Measurements from ENCODE around the gene DGKZ. TPM values are rescaled to one million over a fixed set of nuclear protein-coding genes. Genes with fewer than 3 reads are reported as not detected.

Gene DGKZ
- total and polyA plus RNA-seq, 2 of the 13 experiments (the other 11 are each of a cell fraction or from before 2014, with no cell fraction given) = 15.8 to 20.7 TPM

DNA sequence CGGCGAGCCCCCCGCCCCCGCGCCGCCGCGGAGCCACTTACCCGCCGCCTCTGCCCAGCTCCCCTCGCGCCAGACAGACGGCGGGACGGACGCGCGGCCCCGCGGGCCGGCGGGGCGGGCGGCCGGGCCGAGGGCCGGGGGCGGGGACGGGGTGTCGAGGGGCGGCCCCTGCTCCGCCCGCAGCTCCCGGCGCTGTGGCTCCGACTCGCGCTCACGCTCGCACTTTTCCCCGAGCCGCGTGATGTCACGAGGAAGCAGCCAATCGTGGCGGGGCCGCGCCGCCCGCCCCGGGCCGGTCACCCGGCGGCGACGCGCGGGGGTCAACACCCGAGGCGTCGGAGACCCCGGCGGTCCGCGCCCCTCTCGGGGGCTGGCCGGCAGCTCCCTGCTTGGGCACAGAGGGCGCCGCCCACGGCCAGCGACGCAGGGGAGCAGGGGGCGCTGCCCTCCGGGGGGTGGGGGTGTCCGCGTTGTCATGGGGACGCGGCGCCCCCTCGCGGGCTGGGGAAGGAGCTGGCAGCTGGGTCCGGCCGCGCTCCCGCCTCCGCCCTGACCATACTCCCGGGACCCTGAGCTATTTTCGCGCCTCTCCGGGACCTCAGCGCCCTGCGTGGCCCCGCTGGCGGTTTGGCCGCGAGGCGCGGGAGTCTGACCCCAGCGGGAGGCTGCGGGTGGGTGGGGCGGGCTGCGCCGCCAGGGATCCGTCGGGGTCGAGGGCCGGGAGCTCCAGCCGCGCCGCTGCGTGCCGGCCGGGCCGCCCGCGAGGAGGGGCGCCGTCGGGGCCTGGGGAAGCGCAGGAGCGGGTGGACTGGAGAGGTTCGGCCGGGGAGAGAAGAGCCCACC lies 44.5 kb downstream of the DGKZ start, which contains the start of gene CHRM4 (continued):
- no peak for TF ChIP-seq TARDBP (CRISPR knock-in tag; IDR thresholded peaks at IDR 0.05)
- TF ChIP-seq SP5 (CRISPR knock-in tag; IDR thresholded peaks at IDR 0.05; ENCODE audit: borderline replicate concordance, low read depth) = no peak
- TF ChIP-seq SIN3A (IDR thresholded peaks at IDR 0.05; ENCODE audit: borderline replicate concordance, low read depth, low read length) = peak; percentile 73; the same call in 1 of the 2 replicates
- TF ChIP-seq TBP (CRISPR knock-in tag; IDR thresholded peaks at IDR 0.05) = no peak
- no peak for TF ChIP-seq KLF16 (CRISPR knock-in tag; IDR thresholded peaks at IDR 0.05)
- TF ChIP-seq SUZ12 (IDR thresholded peaks at IDR 0.05; ENCODE audit: low read depth, low read length) = no peak
- TF ChIP-seq KDM3A (CRISPR knock-in tag; IDR thresholded peaks at IDR 0.05; ENCODE audit: low read depth) = no peak
- TF ChIP-seq, protein P1, sequence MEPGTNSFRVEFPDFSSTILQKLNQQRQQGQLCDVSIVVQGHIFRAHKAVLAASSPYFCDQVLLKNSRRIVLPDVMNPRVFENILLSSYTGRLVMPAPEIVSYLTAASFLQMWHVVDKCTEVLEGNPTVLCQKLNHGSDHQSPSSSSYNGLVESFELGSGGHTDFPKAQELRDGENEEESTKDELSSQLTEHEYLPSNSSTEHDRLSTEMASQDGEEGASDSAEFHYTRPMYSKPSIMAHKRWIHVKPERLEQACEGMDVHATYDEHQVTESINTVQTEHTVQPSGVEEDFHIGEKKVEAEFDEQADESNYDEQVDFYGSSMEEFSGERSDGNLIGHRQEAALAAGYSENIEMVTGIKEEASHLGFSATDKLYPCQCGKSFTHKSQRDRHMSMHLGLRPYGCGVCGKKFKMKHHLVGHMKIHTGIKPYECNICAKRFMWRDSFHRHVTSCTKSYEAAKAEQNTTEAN (CRISPR knock-in tag; conservative IDR thresholded peaks at IDR 0.05) = no peak
- no peak for TF ChIP-seq ZSCAN31 (CRISPR knock-in tag; IDR thresholded peaks at IDR 0.05; ENCODE audit: low read depth)
- peak; percentile 21 for TF ChIP-seq SKI (IDR thresholded peaks at IDR 0.05; ENCODE audit: partially characterized antibody)
- no peak for TF ChIP-seq ZNF124 (CRISPR knock-in tag; IDR thresholded peaks at IDR 0.05)
- TF ChIP-seq NPAS2 (CRISPR knock-in tag; IDR thresholded peaks at IDR 0.05; ENCODE audit: borderline replicate concordance) = no peak
- TF ChIP-seq, protein P2, sequence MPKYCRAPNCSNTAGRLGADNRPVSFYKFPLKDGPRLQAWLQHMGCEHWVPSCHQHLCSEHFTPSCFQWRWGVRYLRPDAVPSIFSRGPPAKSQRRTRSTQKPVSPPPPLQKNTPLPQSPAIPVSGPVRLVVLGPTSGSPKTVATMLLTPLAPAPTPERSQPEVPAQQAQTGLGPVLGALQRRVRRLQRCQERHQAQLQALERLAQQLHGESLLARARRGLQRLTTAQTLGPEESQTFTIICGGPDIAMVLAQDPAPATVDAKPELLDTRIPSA (CRISPR knock-in tag; IDR thresholded peaks at IDR 0.05; ENCODE audit: borderline replicate concordance) = 0 out of 2 replicates have a peak, but pooled peaks have one; percentile 6
- TF ChIP-seq, protein P3, sequence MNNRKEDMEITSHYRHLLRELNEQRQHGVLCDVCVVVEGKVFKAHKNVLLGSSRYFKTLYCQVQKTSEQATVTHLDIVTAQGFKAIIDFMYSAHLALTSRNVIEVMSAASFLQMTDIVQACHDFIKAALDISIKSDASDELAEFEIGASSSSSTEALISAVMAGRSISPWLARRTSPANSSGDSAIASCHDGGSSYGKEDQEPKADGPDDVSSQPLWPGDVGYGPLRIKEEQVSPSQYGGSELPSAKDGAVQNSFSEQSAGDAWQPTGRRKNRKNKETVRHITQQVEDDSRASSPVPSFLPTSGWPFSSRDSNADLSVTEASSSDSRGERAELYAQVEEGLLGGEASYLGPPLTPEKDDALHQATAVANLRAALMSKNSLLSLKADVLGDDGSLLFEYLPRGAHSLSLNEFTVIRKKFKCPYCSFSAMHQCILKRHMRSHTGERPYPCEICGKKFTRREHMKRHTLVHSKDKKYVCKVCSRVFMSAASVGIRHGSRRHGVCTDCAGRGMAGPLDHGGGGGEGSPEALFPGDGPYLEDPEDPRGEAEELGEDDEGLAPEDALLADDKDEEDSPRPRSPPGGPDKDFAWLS (CRISPR knock-in tag; IDR thresholded peaks at IDR 0.05; ENCODE audit: borderline replicate concordance) = no peak
- TF ChIP-seq HNF4G (IDR thresholded peaks at IDR 0.05; ENCODE audit: borderline replicate concordance, low read depth, low read length) = no peak
- no peak for TF ChIP-seq HNF4G (CRISPR knock-in tag; IDR thresholded peaks at IDR 0.05; ENCODE audit: borderline replicate concordance, low read depth)
- TF ChIP-seq, protein P4, sequence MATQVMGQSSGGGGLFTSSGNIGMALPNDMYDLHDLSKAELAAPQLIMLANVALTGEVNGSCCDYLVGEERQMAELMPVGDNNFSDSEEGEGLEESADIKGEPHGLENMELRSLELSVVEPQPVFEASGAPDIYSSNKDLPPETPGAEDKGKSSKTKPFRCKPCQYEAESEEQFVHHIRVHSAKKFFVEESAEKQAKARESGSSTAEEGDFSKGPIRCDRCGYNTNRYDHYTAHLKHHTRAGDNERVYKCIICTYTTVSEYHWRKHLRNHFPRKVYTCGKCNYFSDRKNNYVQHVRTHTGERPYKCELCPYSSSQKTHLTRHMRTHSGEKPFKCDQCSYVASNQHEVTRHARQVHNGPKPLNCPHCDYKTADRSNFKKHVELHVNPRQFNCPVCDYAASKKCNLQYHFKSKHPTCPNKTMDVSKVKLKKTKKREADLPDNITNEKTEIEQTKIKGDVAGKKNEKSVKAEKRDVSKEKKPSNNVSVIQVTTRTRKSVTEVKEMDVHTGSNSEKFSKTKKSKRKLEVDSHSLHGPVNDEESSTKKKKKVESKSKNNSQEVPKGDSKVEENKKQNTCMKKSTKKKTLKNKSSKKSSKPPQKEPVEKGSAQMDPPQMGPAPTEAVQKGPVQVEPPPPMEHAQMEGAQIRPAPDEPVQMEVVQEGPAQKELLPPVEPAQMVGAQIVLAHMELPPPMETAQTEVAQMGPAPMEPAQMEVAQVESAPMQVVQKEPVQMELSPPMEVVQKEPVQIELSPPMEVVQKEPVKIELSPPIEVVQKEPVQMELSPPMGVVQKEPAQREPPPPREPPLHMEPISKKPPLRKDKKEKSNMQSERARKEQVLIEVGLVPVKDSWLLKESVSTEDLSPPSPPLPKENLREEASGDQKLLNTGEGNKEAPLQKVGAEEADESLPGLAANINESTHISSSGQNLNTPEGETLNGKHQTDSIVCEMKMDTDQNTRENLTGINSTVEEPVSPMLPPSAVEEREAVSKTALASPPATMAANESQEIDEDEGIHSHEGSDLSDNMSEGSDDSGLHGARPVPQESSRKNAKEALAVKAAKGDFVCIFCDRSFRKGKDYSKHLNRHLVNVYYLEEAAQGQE (IDR thresholded peaks at IDR 0.05; ENCODE audit: borderline replicate concordance in 1 of 2, low read depth in 1 of 2, low read length in 2 of 2) = peak in 1 of 2 experiments; percentile 57; a peak in 1 of 4 replicates
- no peak for TF ChIP-seq ZNF230 (CRISPR knock-in tag; IDR thresholded peaks at IDR 0.05)
- TF ChIP-seq ZNF780A (CRISPR knock-in tag; IDR thresholded peaks at IDR 0.05) = no peak

Measured in HepG2 (cell line).